Activated CD8-positive, alpha-beta memory T cell treated with anti-CD3 and anti-CD28 coated beads, Interleukin-2, amount 50 U/mL, for 24 hours (primary cell): ENCODE data around the gene PIP5KL1.

Experiments
- DNase-seq: peaks from one replicate; pipeline ENCODE4 v3.0.0-alpha.2; 2020; ENCODE audit errors: extremely low read depth

The PIP5KL1 gene

GRCh38 chr9:127930231-127931091 is at the start of gene PIP5KL1:
TSS of gene PIP5KL1 (minus strand) at chr9:127930777. CDS start at chr9:127930752, 25 bp downstream.
- no peak for DNase-seq

GRCh38 chr9:127980060-127980705 is 49.6 kb upstream of the PIP5KL1 start:
- no peak for DNase-seq

- DNase-seq, result no peak
Measured at GRCh38 chr9:127979333-127980059, 48.9 kb upstream of the PIP5KL1 start.

GRCh38 chr9:127979015-127979332 is 48.4 kb upstream of the PIP5KL1 start:
- no peak for DNase-seq

- no peak for DNase-seq
Measured at GRCh38 chr9:127977884-127978647, 47.5 kb upstream of the PIP5KL1 start.

- DNase-seq, result no peak
Measured at GRCh38 chr9:127977009-127977883, 46.7 kb upstream of the PIP5KL1 start.

GRCh38 chr9:127976498-127976897 is 45.9 kb upstream of the PIP5KL1 start:
- no peak for DNase-seq

GRCh38 chr9:127975376-127976315 is 45.1 kb upstream of the PIP5KL1 start:
- no peak for DNase-seq

- no peak for DNase-seq
Measured at GRCh38 chr9:127974769-127975261, 44.2 kb upstream of the PIP5KL1 start.

- DNase-seq, result no peak
Measured at GRCh38 chr9:127974001-127974768, 43.6 kb upstream of the PIP5KL1 start.

GRCh38 chr9:127973169-127974000 is 42.8 kb upstream of the PIP5KL1 start:
- DNase-seq, result no peak

GRCh38 chr9:127972236-127972871 is 41.8 kb upstream of the PIP5KL1 start:
- DNase-seq, result no peak

GRCh38 chr9:127971357-127972235 is 41.0 kb upstream of the PIP5KL1 start:
- no peak for DNase-seq

GRCh38 chr9:127970401-127971313 is 40.1 kb upstream of the PIP5KL1 start:
- DNase-seq, result peak; percentile 46

GRCh38 chr9:127968700-127969383 is 38.3 kb upstream of the PIP5KL1 start:
- DNase-seq, result no peak
